AG09319 (cell line): ENCODE data around the gene ESR1.

Source experiments
- DNase-seq: peaks from one replicate; pipeline ENCODE4 v3.0.0-alpha.2; 2010; ENCODE audit warnings: low read depth; ENCODE audit errors: extremely low read depth
- TF ChIP-seq, protein P1 (sequence below): IDR thresholded peaks from 2 replicates; pipeline ENCODE4 v1.5.1; 2011; ENCODE audit warnings: low read depth, mild to moderate bottlenecking, inconsistent platforms, low read length, moderate library complexity

The ESR1 gene

DNA sequence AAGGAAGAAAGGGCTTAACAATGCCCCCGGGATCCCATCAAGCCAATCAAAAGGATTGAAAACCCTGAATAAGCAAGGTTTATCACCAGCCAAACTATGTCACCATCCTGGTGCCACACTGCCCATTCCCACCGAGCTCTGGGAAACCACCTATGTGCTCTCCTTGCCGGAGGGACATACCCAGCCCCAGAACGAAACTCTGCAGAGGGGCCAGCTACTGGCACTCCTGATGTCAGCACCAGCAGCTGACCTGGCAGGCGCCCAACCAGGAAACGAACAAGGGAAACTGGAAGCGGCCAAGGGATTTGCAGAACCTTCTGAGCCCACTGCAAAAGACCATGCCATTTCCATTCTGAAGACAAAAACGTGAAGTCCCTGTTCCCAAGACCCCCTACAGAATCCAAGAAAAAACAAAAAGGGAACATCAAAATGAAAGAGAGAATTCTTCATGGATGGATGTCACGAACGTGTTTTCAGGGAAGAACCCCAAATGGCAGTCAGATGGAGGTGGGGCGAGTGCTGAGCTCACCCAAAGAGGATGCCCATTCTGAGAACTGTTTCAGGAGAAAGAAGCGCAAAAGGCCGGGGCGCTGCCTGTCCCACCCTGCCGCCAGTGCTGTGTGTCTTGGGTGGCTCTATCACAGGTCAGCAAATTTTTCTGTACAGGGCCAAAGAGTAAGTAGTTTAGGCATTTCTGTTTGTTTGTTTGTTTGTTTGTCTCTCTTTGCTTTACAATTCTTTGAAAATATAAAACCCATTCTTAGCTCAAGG, 305.2 kb downstream of the ESR1 start:
- DNase-seq = no peak
- TF ChIP-seq, protein P1, sequence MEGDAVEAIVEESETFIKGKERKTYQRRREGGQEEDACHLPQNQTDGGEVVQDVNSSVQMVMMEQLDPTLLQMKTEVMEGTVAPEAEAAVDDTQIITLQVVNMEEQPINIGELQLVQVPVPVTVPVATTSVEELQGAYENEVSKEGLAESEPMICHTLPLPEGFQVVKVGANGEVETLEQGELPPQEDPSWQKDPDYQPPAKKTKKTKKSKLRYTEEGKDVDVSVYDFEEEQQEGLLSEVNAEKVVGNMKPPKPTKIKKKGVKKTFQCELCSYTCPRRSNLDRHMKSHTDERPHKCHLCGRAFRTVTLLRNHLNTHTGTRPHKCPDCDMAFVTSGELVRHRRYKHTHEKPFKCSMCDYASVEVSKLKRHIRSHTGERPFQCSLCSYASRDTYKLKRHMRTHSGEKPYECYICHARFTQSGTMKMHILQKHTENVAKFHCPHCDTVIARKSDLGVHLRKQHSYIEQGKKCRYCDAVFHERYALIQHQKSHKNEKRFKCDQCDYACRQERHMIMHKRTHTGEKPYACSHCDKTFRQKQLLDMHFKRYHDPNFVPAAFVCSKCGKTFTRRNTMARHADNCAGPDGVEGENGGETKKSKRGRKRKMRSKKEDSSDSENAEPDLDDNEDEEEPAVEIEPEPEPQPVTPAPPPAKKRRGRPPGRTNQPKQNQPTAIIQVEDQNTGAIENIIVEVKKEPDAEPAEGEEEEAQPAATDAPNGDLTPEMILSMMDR = no peak

DNA sequence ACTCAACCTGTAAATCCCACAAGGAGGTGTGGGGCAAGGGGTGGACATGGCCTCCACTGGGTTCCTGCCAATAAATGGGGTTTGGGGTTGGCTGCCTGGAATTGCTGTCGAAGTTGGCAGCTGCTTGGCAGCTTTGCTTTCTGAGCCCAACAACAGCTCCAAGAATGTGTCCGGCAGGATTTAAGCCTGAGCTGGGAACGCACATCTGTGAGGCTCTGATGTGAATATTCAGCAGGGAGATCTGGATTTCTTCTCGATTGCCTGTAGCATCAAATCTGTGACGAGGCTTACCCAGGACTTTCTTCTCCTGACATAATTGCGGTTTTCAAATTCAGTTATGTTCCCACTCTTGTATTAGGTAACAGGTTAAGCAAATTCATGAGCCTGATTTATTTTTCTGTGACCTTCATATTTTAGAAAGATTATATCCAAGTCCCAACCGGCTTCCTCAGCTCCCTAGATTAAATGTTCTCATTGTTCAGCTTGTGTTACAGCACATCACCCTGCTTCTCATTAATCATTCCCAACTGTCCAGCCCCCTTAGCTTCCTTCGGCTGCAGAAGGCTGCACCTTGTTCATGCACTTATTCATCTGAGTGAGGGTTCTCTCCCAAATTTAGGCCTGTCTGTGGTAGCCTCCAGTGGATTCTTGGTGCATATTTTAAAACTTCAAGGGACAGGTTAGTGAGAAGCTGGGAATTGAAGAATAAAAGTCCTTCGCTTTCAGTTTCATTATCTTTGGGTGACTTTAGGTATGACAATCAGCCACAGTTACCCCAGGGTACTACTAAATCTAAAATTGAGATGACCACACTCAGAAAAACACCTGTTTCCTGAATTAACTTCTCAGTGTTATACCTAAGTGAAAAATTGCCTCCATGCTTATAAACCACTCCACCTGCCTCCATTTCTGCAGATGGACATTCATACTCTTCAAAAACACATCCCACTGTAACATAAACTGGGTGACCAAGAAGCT, 310.0 kb downstream of the ESR1 start:
- DNase-seq = no peak
- TF ChIP-seq, protein P1 = no peak

DNA sequence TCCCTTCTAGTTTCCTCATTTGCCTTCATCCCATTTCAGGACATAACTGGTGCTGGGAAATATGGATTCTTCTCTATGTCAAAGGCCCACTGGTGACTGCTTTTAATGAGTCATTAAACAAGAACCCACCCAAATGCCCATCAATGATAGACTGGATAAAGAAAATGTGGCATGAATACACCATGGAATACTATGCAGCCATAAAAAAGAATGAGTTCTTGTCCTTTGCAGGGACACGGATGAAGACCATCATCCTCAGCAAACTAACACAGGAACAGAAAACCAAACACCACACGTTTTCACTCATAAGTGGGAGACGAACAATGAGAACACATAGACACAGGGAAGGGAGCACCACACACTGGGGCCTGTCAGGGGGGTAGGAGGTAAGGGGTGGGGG, 310.7 kb downstream of the ESR1 start:
- TF ChIP-seq, protein P1 = no peak
- no peak for DNase-seq

- DNase-seq = no peak
These were observed 311.2 kb downstream of the ESR1 start for GRCh38 chr6:152118678-152119077.

DNA sequence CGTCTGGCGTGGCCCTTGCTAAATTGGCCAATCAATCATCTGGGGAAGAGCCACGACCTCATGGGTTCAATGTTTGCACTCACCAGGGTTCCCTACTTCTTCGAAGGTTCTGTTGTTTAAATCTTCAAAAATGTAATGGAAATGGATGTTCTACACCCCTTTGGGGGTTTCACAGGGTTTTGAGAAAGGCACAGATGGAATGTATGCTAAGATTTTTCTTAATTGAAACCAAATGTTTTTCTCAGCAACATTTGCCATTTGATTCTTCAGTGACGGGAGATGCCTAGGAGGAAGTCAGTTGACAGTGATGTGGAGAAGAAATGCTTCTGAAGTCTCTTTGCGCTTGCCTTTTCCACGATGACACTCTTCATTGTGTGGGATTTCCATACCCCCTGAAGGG, 312.3 kb downstream of the ESR1 start:
- no peak for DNase-seq
- TF ChIP-seq, protein P1 = no peak

More at GRCh38 chr6:152118678-152119077, 311.2 kb downstream of the ESR1 start:
- TF ChIP-seq, protein P1 = no peak

DNA sequence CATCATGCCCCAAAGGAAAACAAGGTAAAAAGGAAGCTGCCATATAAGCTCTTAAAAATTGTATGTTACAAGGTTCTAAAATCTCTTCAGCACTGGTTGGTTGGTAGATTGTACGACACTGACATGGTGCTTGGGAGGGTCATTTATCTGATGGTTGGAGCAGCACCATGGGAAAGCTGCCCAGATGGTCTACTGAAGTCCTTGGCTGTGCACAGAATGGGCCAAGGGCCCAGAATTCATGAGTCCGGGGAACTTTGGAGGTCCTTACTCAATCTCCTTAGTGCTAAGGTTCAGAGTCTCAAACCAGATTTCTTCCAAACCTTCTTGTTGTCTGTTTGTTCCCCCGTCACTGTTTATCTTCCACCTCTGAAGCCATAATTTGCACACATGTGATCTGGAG, 314.4 kb downstream of the ESR1 start:
- TF ChIP-seq, protein P1 = no peak
- DNase-seq = no peak

- TF ChIP-seq, protein P1 = no peak
These were observed 315.0 kb downstream of the ESR1 start for GRCh38 chr6:152122434-152122833.

More at GRCh38 chr6:152122434-152122833, 315.0 kb downstream of the ESR1 start:
- no peak for DNase-seq
